Measurements from ENCODE around the gene WDR64.
"Not testable (repeated sequence)": the region's sequence is repeated elsewhere in the genome, so short reads cannot be mapped to it uniquely, and the experiment has no call there.

The WDR64 gene

GRCh38 chr1:241813768-241814320, 161.8 kb downstream of the WDR64 start:
- no peak for DNase-seq

DNA sequence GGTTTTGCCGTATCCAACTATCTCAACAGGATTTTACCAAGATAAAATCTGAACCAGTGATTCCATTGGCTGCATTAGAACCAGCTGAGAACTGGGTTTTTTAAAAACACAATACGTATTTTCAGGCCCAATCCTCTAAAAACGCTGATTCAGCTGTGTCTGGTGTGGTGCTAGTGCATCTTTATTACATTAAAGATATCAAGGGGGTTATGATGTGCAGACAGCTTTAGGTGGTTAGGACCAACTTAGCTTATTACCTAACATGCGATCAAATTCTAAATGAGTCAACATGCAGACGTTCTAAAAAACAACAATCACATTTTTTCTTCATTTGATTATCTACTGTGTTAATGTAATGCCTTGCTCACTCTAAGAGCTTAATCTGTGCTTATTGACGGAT, 163.9 kb downstream of the WDR64 start:
- no peak for DNase-seq

GRCh38 chr1:241817331-241817792, 165.3 kb downstream of the WDR64 start:
- no peak for DNase-seq

DNA sequence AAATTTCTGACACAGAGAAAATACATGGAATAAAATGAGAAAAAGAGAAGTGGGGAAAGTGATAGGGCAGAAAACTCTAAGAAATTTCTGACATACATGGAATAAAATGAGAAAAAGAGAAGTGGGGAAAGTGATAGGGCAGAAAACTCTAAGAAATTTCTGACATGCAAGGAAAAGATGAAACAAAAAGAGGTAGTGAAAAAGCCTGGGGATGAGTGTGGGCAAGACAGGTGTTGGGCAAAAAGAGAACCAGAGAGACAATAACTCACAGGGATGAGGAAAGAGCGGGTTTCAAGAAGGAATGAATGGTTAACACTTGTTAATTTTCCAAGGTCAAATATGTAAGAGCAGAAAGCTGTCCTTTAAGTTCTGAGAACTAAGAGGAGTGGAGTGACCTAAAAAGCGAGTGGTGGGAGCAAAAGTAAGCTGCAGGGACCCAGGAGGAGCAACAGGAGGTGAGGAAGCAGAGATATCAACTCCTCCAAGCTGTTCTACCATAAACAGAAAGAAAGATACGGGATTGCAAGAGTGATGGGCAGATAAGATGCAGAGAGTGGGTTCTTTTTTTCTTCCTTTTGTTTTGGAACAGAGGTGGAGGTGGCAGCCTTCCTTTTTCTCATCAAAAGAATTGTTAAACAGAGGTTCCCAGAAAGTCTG, 166.0 kb downstream of the WDR64 start:
- DNase-seq, result no peak

GRCh38 chr1:241819340-241819866, 167.3 kb downstream of the WDR64 start:
- no peak for DNase-seq

GRCh38 chr1:241821363-241821762, 169.3 kb downstream of the WDR64 start:
- no peak for DNase-seq

- no peak for DNase-seq
Observed at GRCh38 chr1:241822846-241823245, 170.8 kb downstream of the WDR64 start.

DNA sequence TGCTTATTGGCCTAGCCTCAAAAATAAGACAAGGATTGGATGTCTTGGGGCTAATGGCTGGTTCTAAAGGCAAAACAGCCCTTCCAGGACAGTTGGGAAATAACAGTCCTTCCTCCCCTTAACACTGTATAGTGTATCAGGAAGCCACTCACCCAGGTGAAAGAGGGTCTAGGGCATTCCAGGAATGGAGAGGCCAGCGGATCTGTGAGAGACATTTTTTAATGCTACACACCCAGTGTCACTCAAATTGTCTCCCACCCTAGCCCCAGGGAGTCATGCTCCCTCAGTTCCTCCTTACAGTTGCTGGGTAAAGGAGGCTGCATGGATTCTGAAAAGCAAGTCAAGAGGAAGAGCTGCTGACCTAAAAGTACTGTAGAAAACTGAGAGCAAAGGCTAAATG, 171.8 kb downstream of the WDR64 start:
- DNase-seq, result no peak

DNA sequence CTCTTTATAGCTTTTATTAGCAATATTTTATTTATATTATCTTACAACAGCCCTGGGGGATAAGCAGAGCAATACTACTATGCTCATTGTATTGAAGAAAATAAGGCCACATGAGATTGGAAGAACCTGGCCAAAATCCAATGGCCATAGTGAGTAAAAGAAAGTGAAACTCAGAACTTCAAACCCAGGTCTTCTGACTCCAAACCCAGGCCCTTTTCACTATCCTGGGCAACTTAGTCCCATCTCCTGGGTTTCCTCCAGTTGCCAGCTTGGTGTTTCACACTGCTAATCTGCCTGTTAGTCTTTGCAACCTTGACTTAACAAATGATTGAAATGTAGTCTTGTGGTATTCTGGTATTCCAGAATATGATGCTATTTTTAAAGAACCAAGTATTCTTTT, 173.5 kb downstream of the WDR64 start:
- no peak for DNase-seq

DNA sequence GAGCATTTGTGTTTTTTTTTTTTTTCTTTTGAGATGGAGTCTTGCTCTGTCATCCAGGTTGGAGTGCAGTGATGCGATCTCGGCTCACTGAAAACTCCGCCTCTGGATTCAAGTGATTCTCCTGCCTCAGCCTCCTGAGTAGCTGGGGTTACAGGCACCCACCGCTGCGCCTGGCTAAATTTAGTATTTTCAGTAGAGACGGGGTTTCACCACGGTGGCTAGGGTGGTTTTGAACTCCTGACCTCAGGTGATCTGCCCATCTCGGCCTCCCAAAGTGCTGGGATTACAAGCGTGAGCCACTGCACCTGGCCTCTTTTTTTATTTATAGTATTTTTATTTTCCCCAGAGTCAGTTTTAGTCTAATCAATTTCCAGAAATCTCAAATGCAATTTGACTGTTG, 174.5 kb downstream of the WDR64 start:
- not testable (repeated sequence) for DNase-seq

DNA sequence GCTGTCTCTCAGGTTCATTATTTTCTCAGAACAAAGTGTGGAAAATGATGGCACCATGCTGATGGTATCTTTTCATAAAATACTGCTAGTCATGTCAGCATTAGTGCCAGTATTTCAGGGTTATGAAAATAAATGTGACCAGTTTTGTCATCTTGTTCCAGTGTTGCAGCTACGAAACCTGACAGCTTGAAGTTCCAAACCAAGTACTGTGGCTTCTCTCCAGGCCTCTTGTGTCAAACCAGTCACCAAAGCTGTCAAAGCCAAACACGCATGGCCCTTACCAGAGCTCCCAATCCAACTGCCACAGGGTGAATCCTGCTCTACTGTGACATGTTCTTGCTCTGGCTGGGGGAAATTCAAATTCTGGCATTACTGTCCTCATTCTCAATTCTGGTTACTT, 175.2 kb downstream of the WDR64 start:
- no peak for DNase-seq

DNA sequence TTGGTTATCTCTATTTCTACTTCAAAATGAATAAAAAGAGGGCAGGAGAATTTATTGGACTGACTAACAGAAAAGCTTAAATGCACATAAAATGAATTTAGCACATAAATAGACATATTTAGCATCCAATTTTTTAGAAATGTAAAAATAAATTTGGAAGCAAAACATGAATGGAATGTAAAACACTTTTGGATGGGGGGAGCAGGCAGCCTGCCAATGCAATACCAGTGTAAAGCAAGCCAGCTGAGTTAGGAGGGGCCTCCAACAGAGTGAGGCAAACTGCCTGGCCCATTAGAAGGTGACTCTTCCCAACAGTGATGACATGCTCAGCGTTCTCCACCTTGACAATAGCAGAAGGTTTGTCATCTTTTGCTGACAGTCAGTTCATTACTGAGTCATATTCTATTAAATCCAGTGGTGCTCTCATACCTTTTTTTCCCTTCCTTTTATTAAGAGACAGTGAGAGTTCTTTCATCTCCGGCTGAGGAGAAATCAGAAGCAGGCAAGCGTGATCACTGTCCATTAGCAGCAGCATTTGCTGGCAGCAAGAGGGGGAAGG, 176.5 kb downstream of the WDR64 start:
- no peak for DNase-seq

GRCh38 chr1:241829468-241829867, 177.4 kb downstream of the WDR64 start:
- no peak for DNase-seq

GRCh38 chr1:241834733-241835377, 182.8 kb downstream of the WDR64 start:
- DNase-seq, result no peak

GRCh38 chr1:241836941-241837340, 184.9 kb downstream of the WDR64 start:
- DNase-seq, result no peak

- DNase-seq, result no peak
Observed at GRCh38 chr1:241837416-241837815, 185.3 kb downstream of the WDR64 start.

DNA sequence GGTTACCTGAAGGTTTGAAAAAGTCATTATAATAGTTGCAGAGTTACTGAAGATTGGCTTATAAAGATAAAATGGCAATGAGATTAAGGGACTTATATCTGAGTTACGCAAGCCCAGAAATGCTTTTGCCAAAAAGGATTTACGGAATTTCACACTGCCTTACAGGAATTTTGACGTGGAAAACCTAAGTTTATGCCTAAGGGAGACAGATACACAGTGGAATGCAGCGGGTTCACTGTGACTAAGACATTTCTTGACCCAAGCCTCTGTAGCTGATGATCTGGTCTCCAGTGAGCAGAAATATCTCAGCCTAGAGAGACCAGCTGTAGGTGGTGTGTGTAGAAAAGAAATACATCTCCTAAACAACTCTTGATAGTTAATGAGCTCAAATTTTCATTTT, 185.8 kb downstream of the WDR64 start:
- DNase-seq, result no peak

- DNase-seq, result no peak
Observed at GRCh38 chr1:241838897-241839296, 186.8 kb downstream of the WDR64 start.

DNA sequence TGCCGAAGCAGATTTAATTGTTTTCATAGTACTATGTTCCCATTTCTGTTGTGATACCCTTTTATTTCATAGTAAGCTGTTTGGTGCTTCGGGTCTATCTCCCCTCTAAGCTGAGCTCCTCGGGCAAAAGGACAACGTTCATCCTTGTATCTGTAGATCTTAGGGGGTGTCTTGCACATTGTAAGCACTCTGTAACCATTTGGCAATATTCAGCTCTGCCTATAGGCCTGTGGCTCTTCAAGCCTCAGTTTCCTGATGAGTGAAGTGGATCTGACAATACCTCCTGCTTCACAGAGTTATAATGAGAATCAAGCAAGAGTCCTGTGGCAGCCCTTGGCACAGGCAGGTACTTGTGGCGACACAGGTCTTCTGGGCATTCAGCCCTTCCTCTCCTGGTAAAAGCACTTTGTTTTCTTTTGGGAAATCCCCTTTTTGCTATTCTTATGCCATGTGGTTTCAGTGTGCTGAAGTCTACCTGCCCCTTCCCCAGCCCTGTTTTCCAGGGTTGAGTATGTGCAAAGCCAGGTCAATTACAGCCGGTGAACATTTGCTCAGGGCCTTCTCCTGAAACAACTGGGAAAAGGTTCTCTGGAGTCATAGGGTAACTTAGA, 187.4 kb downstream of the WDR64 start:
- DNase-seq, result no peak

GRCh38 chr1:241840164-241840563, 188.1 kb downstream of the WDR64 start:
- no peak for DNase-seq

- peak; percentile 75 for DNase-seq
Observed at GRCh38 chr1:241841691-241842090, 189.6 kb downstream of the WDR64 start.

GRCh38 chr1:241842565-241842964, 190.5 kb downstream of the WDR64 start:
- DNase-seq, result no peak

GRCh38 chr1:241844593-241844992, 192.5 kb downstream of the WDR64 start:
- peak; percentile 45 for DNase-seq
